Stimulated activated CD8-positive, alpha-beta memory T cell treated with anti-CD3 and anti-CD28 coated beads, Interleukin-7, amount 100 ng/mL, for 1 hour (primary cell): ENCODE measurements around the gene TVP23C.
"Not testable (repeated sequence)": the region's sequence is repeated elsewhere in the genome, so short reads cannot be mapped to it uniquely, and the experiment has no call there.

Source experiments
- DNase-seq, 2 donors: peaks; one replicate each; pipeline ENCODE4 v3.0.0-alpha.2; 2020; ENCODE audit warnings: low read depth in 2 of 2

TVP23C gene

GRCh38 chr17:15526292-15527218 lies 36.7 kb downstream of the TVP23C start:
- DNase-seq = not testable (repeated sequence)

DNA sequence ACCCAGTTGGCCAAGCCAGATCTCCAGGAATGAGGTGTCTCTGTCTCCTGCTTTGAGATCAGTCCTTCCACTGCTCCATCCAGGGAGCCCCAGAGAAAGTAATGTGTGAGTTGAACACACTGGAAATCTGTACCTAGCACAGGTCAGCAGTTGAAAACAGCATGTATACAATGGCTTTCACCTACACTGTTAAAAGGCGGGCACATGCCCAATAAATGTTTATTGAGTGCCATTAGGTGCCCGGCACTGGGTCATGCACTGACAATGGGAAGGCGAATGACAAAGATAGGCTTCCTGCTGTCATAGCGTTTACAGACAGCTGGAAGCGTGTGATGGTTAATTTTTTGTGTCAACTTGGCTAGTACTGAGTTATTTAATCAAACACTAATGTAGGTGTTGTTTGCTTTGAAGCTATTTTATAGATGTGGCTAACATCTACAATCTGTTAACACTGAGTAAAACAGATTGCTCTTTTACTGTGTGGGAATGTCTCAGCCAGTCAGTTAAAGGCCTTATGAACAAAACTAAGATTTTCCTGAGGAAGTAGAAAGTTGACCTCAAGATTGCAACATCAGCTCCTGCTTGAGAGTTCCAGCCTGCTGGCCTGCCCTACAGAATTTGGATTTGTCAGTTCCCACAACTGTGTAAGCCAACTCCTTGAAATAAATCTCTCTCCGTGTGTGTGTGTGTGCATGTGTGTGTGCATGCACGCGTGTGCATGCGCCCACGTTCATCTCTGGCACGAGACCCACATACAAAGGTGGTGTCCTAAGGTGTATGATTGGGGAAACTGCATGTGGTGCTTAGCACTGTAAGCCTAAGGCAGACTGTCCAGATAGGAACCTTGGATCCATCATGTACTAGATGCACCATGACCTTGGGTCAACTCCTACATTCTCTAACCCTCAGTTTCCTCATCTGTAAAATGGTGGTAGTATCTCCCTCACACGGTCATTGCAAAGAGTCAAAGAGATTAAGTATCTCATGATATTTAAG lies 38.0 kb downstream of the TVP23C start:
- DNase-seq = not testable (repeated sequence)

GRCh38 chr17:15516150-15516549 lies 47.1 kb downstream of the TVP23C start:
- no peak for DNase-seq

GRCh38 chr17:15514469-15514868 lies 48.8 kb downstream of the TVP23C start:
- DNase-seq = no peak

- no peak for DNase-seq
Observed at GRCh38 chr17:15513856-15514459, 49.3 kb downstream of the TVP23C start.

- no peak for DNase-seq
Observed at GRCh38 chr17:15513058-15513791, 50.1 kb downstream of the TVP23C start.

- no peak for DNase-seq
Observed at GRCh38 chr17:15512071-15512709, 51.1 kb downstream of the TVP23C start.

DNA sequence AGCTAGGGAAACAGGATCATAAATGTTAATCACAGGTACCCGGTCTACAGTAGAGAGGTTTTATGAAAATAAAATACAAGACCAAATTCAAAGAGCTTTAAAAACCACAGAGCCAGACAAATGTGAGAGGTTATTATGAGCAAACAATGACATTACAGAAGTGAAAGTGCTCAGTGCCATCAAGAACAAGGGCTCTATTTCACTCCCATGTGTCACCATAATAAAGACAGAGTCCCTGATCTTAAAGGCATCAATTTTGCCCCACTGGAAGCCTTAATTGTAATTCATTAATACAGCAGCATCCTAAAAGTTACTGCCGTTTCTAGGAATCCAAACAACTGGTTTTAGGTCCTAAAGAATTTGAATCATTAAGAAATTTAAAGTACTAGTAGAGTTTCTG lies 52.1 kb downstream of the TVP23C start:
- DNase-seq = no peak

GRCh38 chr17:15510361-15510760 lies 52.9 kb downstream of the TVP23C start:
- no peak for DNase-seq

DNA sequence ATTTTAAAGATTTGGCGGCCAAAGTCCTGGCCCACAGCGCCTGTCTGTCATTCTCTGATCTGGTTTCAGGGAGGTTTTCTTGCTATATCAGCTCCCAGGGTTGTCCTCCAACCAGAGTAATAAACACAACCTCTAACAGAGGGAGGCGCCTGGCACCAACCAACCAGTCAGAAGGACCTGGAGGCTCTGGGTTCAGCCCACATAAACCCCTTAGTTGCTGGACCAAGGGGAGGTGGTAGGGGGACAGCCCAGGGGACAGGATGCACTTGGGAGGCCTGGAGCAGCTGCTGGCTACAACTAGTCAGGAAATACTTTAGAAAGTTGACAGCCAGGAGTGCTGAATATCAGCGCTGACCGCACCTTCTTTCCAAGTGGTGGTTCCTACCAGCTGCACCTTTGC lies 54.2 kb downstream of the TVP23C start:
- DNase-seq = no peak

- no peak for DNase-seq
Observed at GRCh38 chr17:15508466-15508865, 54.8 kb downstream of the TVP23C start.

DNA sequence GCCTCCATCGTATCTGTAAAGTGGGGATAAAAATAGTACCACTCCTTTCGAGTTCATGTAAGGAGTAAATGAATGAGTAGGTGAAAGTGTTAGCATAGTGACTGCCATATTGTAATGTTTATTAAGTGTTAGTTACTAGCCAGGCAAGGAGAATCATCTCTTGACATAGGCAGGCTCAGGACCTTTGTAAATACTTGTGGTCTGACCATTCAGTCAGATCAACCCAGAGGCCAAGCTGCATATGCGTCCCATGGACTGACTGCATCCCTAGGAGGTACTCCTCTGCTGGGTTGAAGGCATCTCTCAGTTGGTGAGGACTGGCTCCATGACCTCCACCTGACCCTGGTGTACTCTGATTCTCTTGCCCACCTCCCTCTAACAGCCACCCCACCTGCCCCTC lies 55.4 kb downstream of the TVP23C start:
- DNase-seq = no peak

DNA sequence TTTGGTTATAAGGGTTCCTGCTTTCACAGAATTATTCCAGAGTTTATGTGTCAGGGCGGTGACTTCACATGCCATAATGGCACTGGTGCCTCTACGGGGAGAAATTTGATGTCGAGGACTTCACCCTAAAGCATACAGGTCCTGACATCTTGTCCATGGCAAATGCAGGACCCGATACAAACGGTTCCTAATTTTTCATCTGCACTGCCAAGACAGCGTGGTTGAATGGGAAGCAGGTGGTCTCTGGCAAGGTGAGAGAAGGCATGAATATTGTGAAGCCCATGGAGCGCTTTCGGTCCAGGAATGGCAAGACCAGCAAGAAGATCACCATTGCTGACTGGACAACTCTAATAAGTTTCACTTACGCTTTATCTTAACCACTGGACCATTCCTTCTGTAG lies 56.3 kb downstream of the TVP23C start:
- DNase-seq = no peak

GRCh38 chr17:15505708-15506107 lies 57.6 kb downstream of the TVP23C start:
- not testable (repeated sequence) for DNase-seq

GRCh38 chr17:15503731-15504130 lies 59.6 kb downstream of the TVP23C start:
- no peak for DNase-seq

GRCh38 chr17:15502369-15503112 lies 60.7 kb downstream of the TVP23C start:
- DNase-seq = peak; percentile 11 to 29

- DNase-seq = no peak
Observed at GRCh38 chr17:15501793-15502192, 61.5 kb downstream of the TVP23C start.

GRCh38 chr17:15501282-15501681 lies 62.0 kb downstream of the TVP23C start:
- no peak for DNase-seq

GRCh38 chr17:15498107-15498506 lies 65.2 kb downstream of the TVP23C start:
- DNase-seq = no peak
